ENCODE data around the gene ZNF280B.

GRCh38 chr22:22479116-22479515 lies 29.4 kb downstream of the ZNF280B start:
- TF ChIP-seq MEIS2 (CRISPR knock-in tag; IDR thresholded peaks at IDR 0.05) (no peak), ZBTB40 (IDR thresholded peaks at IDR 0.05) (no peak), ZBTB40 (CRISPR knock-in tag; IDR thresholded peaks at IDR 0.05) (no peak), ONECUT2 (CRISPR knock-in tag; IDR thresholded peaks at IDR 0.05) (no peak), MAX (IDR thresholded peaks at IDR 0.05) (no peak), JUND (CRISPR knock-in tag; IDR thresholded peaks at IDR 0.05) (no peak), HOXD1 (CRISPR knock-in tag; IDR thresholded peaks at IDR 0.05) (no peak), CTCF (CRISPR knock-in tag; IDR thresholded peaks at IDR 0.05) (no peak)

Data from HepG2 (cell line).